AG04450 (cell line): ENCODE measurements around the gene PRMT5. TPM values are rescaled to one million over a fixed set of nuclear protein-coding genes. Genes with fewer than 3 reads are reported as not detected.

ENCODE experiments used
- CTCF ChIA-PET: fragments of 300-600, 350-600 bp; formaldehyde crosslinking; extraction: SDS; loops from one replicate; lab custom pipeline; 2022; ENCODE audit warnings: antibody characterized with exemption, inconsistent platforms; lab: Charles Lee
- POLR2A ChIA-PET: fragments of 350-600 bp; formaldehyde crosslinking; extraction: SDS; loops from one replicate; lab custom pipeline; 2021; ENCODE audit warnings: antibody characterized with exemption, inconsistent platforms; lab: Yijun Ruan, JAX
- DNase-seq: peaks from one replicate; pipeline ENCODE4 v3.0.0-alpha.2; 2011; ENCODE audit warnings: low read depth, low spot score
- H3K27ac ChIP-seq: one replicate; pipeline ENCODE4 v1.5.1; 2012; ENCODE audit warnings: low read depth, low read length, control low read depth
- H3K27me3 ChIP-seq: one replicate; pipeline ENCODE4 v1.6.0; 2012; ENCODE audit warnings: low read length; ENCODE audit not compliant: control insufficient read depth, insufficient read depth
- H3K4me3 ChIP-seq: 2 replicates; pipeline ENCODE4 v1.5.1; 2011; ENCODE audit warnings: mild to moderate bottlenecking, low read depth, low read length, control low read depth
- H3K9me3 ChIP-seq: 2 replicates; pipeline ENCODE4 v1.5.1; 2012; ENCODE audit warnings: low read length; ENCODE audit not compliant: control insufficient read depth, insufficient read depth
- CTCF ChIP-seq: IDR thresholded peaks from 2 replicates; pipeline ENCODE4 v1.5.1; 2011; ENCODE audit warnings: low read depth, low read length, control low read depth, inconsistent platforms
- polyA plus RNA-seq: library from polyadenylated mRNA; depleted of rRNA; stranded (reverse); fragments of >200 nt; gene quantifications from 2 replicates; pipeline ENCODE4 v1.2.3, GENCODE V29; 2011

PRMT5 gene
- polyA plus RNA-seq, 1 experiment, result 125 TPM

GRCh38 chr14:22898302-22899090 lies 30.7 kb downstream of the PRMT5 start:
- ChIA-PET CTCF (interaction anchor here (0.6 to 9.0 kb wide), 9 partner anchors 11 to 342 kb away, joined by 3 to 89 read pairs (median 12); partner anchors contain the start of genes LRP10, MRPL52 and PRMT5), POLR2A (interaction anchor here (1.0 kb wide), 1 partner anchor 76 kb away, joined by 4 read pairs; no protein-coding TSS in a partner anchor)
- TF ChIP-seq CTCF, result no peak
- H3K4me3 ChIP-seq, result no peak overlapping the region
- no peaks in the 10 kb centered on the region for H3K27me3 ChIP-seq
- H3K9me3 ChIP-seq, result no peaks in the 10 kb centered on the region
- DNase-seq, result peak; percentile 38
- H3K27ac ChIP-seq, result peak overlapping the region; percentile 73

- Histone ChIP-seq H3K27me3 (no peaks in the 10 kb centered on the region), H3K4me3 (no peak overlapping the region), H3K9me3 (no peaks in the 10 kb centered on the region), H3K27ac (no peak overlapping the region)
- no peak for DNase-seq
- CTCF ChIA-PET, result interaction anchor here (1.0 to 9.0 kb wide), 3 partner anchors 25 to 340 kb away, joined by 3 to 89 read pairs (median 12); partner anchors contain the start of gene LRP10
- POLR2A ChIA-PET, result no interaction called here
- TF ChIP-seq CTCF, result no peak
These were observed 31.8 kb downstream of the PRMT5 start for GRCh38 chr14:22897357-22897756.

GRCh38 chr14:22896760-22897159 lies 32.4 kb downstream of the PRMT5 start:
- Histone ChIP-seq H3K27ac (no peak overlapping the region), H3K27me3 (no peaks in the 10 kb centered on the region), H3K4me3 (no peak overlapping the region), H3K9me3 (no peaks in the 10 kb centered on the region)
- ChIA-PET POLR2A (interaction anchor here (1.0 kb wide), 1 partner anchor 13 kb away, joined by 5 read pairs; no protein-coding TSS in a partner anchor), CTCF (interaction anchor here (0.6 to 9.0 kb wide), 7 partner anchors 10 to 1789 kb away, joined by 3 to 89 read pairs (median 4); partner anchors contain the start of gene LRP10)
- no peak for TF ChIP-seq CTCF
- DNase-seq, result no peak

- no peak for TF ChIP-seq CTCF
- Histone ChIP-seq H3K27me3 (no peaks in the 10 kb centered on the region), H3K4me3 (no peak overlapping the region), H3K27ac (no peak overlapping the region), H3K9me3 (no peaks in the 10 kb centered on the region)
- POLR2A ChIA-PET, result interaction anchor here (1.0 kb wide), 1 partner anchor 14 kb away, joined by 5 read pairs; no protein-coding TSS in a partner anchor
- CTCF ChIA-PET, result interaction anchor here (0.6 to 9.0 kb wide), 9 partner anchors 10 to 1788 kb away, joined by 3 to 89 read pairs (median 4); partner anchors contain the start of gene LRP10
- DNase-seq, result no peak
These were observed 32.8 kb downstream of the PRMT5 start for GRCh38 chr14:22896356-22896755.

- no peak for DNase-seq
- CTCF ChIA-PET, result interaction anchor here (0.9 to 9.0 kb wide), 7 partner anchors 9 to 338 kb away, joined by 3 to 89 read pairs (median 4); partner anchors contain the start of gene LRP10
- H3K27ac ChIP-seq, result no peak overlapping the region
- POLR2A ChIA-PET, result no interaction called here
- no peak for TF ChIP-seq CTCF
- no peak overlapping the region for H3K4me3 ChIP-seq
- no peaks in the 10 kb centered on the region for H3K9me3 ChIP-seq
- no peaks in the 10 kb centered on the region for H3K27me3 ChIP-seq
These were observed 33.8 kb downstream of the PRMT5 start for GRCh38 chr14:22895402-22895801.
